ENCODE data around the gene SHPK. TPM values are rescaled to one million over a fixed set of nuclear protein-coding genes. Genes with fewer than 3 reads are reported as not detected.
"Not testable (repeated sequence)": the region's sequence is repeated elsewhere in the genome, so short reads cannot be mapped to it uniquely, and the experiment has no call there.

The SHPK gene
- polyA plus RNA-seq, 3 donors: 12.1 to 15.7 (median 12.6) TPM

DNA sequence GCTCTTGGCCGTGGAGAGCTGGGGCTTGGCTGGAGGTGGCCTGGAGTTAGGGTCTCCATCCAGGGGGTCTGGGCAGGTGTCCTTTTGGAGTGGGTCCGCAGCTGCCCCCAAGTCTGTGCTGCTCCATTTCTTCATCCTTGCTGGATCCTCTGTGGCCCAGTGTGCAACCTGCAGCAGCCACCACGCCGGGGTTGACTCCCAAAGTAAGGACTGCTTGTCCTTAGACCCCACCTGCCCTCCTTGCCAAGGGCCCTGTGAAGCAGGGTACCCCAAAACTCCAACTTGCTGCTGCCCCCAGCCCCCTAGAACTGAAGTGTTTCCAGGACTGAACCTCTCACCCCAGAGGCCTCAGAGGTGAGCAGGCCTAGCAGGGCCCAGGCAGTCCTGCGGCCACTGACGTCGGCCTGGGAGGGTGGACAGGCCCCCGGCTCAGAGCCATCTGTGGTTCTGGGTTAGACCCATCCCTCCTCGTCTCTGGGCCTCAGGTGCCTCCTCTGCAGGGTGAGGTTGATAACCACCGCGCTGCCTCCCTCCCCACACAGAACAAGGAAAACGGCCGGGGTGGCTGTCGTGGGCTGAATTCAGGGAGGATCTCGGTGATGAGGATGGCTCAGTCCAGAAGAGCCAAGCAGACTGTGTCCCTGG, 43.7 kb downstream of the SHPK start:
- DNase-seq (ENCODE audit: low read depth in 3 of 3, low spot score in 2 of 3): no peak

DNA sequence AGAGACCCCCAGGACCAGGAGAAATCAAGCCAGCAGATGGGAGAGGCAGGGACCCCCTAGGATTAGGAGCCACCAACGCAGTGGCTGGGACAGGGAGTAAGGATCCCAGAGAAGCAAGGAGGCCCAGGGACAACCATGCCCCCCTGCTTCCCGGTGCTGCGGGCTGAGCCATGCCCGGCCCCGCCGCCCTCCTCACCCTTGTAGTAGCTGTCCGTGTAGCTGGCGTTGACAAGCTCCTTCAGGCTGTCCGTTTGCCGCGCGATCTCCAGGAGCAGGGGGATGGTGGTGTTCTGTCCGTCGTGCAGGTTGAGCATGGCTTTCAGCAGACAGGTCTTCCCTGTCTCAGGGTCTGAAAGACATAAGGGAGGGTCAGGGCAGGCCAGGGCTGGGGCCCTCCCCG, 45.3 kb downstream of the SHPK start:
- DNase-seq (ENCODE audit: low read depth in 3 of 3, low spot score in 2 of 3): no peak

DNA sequence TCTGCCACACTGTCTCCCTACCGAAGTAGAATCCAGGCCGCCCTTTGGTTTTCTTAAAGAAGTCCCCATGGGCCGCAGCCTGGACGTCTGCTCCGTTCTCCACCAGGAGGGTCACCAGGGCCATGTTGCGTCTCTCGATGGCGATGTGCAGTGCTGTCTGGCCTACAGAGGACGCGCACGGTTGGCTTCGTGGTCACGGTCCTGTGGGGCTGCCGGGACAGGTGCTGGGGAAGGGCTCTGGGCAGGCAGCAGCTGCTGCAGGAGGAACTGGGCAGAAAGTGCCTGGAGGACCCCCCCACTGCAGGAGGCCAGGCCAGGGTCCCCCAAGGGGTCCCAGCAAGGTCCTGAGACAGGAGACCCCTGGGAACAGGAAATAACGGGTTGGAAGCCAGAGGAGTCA, 45.8 kb downstream of the SHPK start:
- DNase-seq (ENCODE audit: low read depth in 3 of 3, low spot score in 2 of 3): no peak

GRCh38 chr17:3589784-3590183, 46.3 kb downstream of the SHPK start:
- DNase-seq (ENCODE audit: low read depth in 3 of 3, low spot score in 2 of 3): no peak

DNA sequence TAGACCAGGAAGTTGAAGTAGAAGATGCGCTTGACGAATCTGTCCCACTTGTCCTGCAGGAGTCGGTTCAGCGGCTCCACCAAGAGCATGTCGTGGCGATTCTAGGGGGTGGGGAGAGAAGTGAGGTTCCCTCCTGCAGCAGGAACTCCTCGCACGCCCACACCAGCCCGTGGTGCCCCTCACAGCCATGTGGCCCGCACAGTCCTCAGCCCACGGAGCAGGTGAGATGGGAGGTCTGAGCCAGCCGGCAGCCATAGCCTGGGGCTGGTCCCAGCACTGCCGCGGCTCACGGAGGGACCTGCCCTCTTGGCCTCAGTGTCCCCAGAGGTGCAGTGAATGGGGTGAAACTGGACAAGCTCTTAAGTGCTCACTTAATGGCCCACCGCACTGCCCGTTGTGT, 50.2 kb downstream of the SHPK start:
- no peak for DNase-seq (ENCODE audit: low read depth in 3 of 3, low spot score in 2 of 3)

- DNase-seq (ENCODE audit: low read depth in 3 of 3, low spot score in 2 of 3): no peak
These were observed 52.6 kb downstream of the SHPK start for GRCh38 chr17:3583456-3583855.

GRCh38 chr17:3582915-3583314, 53.1 kb downstream of the SHPK start:
- no peak for DNase-seq (ENCODE audit: low read depth in 3 of 3, low spot score in 2 of 3)

DNA sequence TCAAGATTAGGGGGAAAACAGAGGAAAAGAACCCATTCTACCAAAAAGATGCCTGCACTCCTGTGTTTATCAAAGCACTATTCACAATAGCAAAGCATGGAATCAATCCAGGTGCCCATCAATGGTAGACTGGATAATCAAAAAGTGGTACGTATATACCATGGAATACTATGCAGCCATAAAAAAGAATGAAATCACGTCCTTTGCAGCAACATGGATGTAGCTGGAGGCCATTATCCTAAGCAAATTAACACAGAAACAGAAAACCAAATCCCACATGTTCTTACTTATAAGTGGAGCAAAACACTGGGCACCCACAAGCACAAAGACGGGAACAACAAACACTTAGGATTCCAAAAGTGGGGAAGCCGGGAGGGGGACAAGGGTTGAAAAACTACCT, 57.4 kb downstream of the SHPK start:
- DNase-seq (ENCODE audit: low read depth in 3 of 3, low spot score in 2 of 3): not testable (repeated sequence)

DNA sequence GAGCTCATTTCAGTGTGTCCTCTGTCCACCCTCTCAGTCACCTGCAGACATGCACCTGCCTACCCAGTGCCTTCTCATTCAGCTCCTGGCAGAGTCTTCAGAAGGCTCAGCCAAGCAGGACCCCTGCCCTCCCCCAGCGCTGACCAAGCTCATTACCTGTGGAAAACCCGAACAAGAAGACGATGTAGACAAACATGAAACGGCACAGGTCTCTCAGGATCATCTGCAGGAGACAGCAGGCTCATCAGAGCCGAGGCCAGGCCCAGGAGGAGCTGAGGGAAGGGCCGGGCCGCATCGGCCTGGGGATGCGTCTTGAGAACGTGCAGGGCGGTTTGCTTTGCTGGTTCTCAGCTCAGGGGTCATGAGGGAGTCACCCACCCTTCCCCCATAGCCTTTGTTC, 59.1 kb downstream of the SHPK start:
- no peak for DNase-seq (ENCODE audit: low read depth in 3 of 3, low spot score in 2 of 3)

- no peak for DNase-seq (ENCODE audit: low read depth in 3 of 3, low spot score in 2 of 3)
These were observed 60.5 kb downstream of the SHPK start for GRCh38 chr17:3575511-3575910.

GRCh38 chr17:3574231-3574630, 61.8 kb downstream of the SHPK start:
- no peak for DNase-seq (ENCODE audit: low read depth in 3 of 3, low spot score in 2 of 3)

GRCh38 chr17:3573246-3574100, 62.6 kb downstream of the SHPK start:
- DNase-seq (ENCODE audit: low read depth in 3 of 3, low spot score in 2 of 3): no peak

DNA sequence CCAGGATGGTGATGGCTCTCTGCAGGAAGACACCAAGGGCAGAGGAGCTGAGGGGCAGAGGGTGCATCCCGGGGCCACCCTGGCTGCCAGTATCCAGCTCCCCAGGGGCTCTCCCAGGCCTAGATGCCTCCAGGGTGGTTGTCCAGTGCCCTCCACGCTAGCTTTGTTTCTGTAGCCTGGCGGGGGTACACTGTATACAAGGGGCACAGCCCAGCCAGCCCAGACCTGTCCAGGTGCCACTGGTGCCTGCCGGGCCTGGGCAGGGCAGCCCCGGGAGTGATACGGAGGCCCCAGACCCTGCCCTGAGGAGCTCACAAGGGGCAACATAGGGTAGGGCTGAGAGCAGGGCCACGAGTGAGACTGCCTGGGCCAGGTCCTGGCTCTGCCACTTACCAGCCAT, 63.8 kb downstream of the SHPK start:
- DNase-seq (ENCODE audit: low read depth in 3 of 3, low spot score in 2 of 3): no peak

DNA sequence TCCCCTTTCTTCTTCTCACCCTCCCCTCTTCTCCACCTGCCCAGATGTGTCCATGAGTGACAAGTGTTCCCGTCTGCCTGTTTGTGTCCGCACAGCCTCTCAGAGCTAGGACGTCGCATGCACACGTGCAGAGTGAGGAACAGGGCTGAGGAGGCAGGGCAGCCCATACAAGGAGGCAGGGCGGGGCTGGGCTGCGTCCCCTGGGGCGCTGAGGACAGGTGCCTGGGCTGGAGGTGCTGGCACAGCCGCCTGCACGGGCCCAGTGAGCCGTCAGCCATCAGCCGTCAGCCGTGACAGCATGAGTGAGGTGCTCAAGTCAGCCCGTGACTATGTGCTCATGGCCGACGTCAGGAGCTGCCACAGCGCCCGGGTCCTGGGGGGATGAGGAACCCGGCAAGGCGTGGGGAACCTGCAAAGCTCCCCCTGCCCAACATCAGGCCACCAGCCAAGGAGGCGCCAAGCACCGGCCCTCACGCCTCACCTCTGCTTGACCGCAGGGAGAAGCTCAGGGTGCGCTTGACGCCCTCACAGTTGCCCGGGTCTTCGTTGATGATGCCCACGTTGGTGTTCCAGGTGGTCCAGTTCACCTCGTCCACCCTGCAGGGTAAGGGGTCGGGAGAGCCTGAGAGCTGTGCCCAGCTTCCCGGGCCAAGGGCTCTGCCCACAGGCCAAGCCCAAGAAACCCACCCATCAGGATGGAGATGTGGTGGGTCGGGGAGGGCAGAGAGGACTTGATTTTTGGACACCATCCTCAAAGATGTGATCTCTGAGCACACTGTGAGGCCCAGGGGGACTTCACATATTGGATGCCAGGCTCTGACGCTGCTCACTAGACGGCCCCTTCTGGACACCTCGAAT, 64.8 kb downstream of the SHPK start:
- DNase-seq (ENCODE audit: low read depth in 3 of 3, low spot score in 2 of 3): no peak

DNA sequence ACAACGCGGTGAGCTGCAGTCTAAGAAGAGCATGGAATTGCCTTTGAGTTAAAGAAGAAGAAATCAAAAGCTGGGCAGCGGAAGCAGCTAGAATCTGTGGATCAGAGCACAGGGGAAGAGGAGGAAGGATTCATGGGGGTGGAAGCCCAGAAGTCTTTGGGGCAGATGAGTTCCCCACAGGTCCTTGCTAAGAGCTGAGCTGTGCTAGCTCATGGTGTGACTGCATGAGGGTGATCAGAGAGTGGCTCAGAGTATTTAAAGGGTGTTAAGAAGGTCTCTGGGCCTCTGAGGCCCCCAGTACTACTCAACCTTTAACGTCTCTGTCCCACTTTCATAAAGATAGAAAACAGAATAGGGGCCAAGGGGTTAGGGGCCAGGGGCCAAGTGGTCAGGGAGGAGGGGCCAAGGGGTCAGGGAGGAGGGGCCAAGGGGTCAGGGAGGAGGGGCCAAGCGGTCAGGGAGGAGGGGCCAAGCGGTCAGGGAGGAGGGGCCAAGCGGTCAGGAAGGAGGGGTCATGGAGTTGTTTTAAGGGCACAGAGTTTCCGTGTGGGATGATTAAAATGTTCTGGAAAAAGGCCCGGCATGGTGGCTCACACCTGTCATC, 66.4 kb downstream of the SHPK start:
- no peak for DNase-seq (ENCODE audit: low read depth in 3 of 3, low spot score in 2 of 3)

DNA sequence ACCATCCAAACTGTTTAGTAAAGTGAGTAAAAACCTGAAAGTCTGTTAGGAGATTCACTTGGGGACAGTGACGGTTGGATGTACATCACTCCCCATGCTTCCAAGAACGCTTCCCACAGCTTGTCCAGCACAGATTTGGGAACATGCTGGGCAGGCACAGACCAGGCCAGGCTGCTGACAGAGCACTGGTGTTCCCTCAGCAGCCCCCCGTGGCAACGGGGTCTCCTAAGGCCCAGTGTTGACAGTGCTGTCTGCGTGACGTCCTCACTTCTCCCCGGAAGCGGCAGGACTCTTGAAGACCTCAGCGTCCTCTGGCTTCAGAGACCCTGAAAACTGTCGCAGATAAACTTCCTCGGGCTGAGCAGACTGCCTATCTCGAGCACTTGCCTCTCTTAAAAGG, 69.5 kb downstream of the SHPK start:
- DNase-seq (ENCODE audit: low read depth in 3 of 3, low spot score in 2 of 3): no peak

DNA sequence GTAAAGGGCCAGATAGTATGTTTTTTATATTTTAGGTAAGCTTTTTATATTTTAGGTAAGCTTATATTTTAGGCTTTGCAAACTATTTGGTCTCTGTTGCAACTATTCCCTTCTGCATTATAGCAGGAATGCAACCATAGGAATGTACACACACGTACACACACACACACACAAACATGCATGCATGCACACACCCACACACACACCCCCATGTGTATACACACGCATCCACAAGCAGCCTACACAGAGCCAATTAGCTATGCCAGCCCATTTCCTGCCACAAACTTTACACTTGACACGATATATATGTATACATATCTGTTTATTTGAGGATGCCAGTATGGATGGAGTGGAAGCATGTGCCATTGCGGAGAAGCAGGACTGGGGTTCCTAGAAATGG, 70.9 kb downstream of the SHPK start:
- no peak for DNase-seq (ENCODE audit: low read depth in 3 of 3, low spot score in 2 of 3)

GRCh38 chr17:3564241-3564640, 71.8 kb downstream of the SHPK start:
- not testable (repeated sequence) for DNase-seq (ENCODE audit: low read depth in 3 of 3, low spot score in 2 of 3)

- no peak for DNase-seq (ENCODE audit: low read depth in 3 of 3, low spot score in 2 of 3)
These were observed 76.8 kb downstream of the SHPK start for GRCh38 chr17:3559270-3559645.

GRCh38 chr17:3558603-3559269, 77.3 kb downstream of the SHPK start:
- DNase-seq (ENCODE audit: low read depth in 3 of 3, low spot score in 2 of 3): no peak
